Neural cell (in vitro differentiated cells): ENCODE measurements around the gene NOL4L. TPM values are rescaled to one million over a fixed set of nuclear protein-coding genes. Genes with fewer than 3 reads are reported as not detected.

Experiments used
- H2AFZ ChIP-seq: fragments of 200-600, 300-800 bp; sonication (generic), shearing (Covaris generic); 2 replicates; pipeline ENCODE4 v1.6.0; 2014; ENCODE audit warnings: low read depth, mild to moderate bottlenecking, antibody characterized with exemption, low read length, moderate library complexity
- H3F3A ChIP-seq: fragments of 200-600 bp; shearing (Covaris generic); 2 replicates; pipeline ENCODE4 v1.6.1; 2016; ENCODE audit warnings: mild to moderate bottlenecking, moderate library complexity, mixed read lengths, antibody characterized with exemption, low read length; ENCODE audit not compliant: insufficient read depth, poor library complexity, severe bottlenecking
- H3K27ac ChIP-seq: fragments of 200-600, 300-800 bp; sonication (generic), shearing (Covaris generic); 2 replicates; pipeline ENCODE4 v1.5.1; 2014; ENCODE audit warnings: mild to moderate bottlenecking, low read length, moderate library complexity
- H3K27me3 ChIP-seq: fragments of 300-800, 200-600 bp; sonication (generic), shearing (Covaris generic); 2 replicates; pipeline ENCODE4 v1.6.0; 2014; ENCODE audit warnings: mild to moderate bottlenecking, low read depth, low read length, moderate library complexity; ENCODE audit not compliant: insufficient read depth
- H3K36me3 ChIP-seq: fragments of 300-800, 200-600 bp; sonication (generic), shearing (Covaris generic); 2 replicates; pipeline ENCODE4 v1.5.1; 2014; ENCODE audit warnings: mild to moderate bottlenecking, antibody characterized with exemption, low read length, moderate library complexity; ENCODE audit not compliant: insufficient read depth
- H3K4me2 ChIP-seq: fragments of 300-800, 200-600 bp; sonication (generic), shearing (Covaris generic); 2 replicates; pipeline ENCODE4 v1.6.0; 2014; ENCODE audit warnings: mild to moderate bottlenecking, low read length
- H3K4me3 ChIP-seq: fragments of 300-800, 200-600 bp; sonication (generic), shearing (Covaris generic); 2 replicates; pipeline ENCODE4 v1.5.1; 2014; ENCODE audit warnings: mild to moderate bottlenecking, low read length, moderate library complexity
- H3K79me2 ChIP-seq: fragments of 200-600 bp; shearing (Covaris generic); replicated peaks from 2 replicates; pipeline ENCODE4 v1.6.0; 2014; ENCODE audit warnings: mild to moderate bottlenecking, low read length, moderate library complexity; ENCODE audit not compliant: insufficient read depth
- H3K9ac ChIP-seq: fragments of 300-800, 200-600 bp; sonication (generic), shearing (Covaris generic); 2 replicates; pipeline ENCODE4 v1.6.1; 2016; ENCODE audit warnings: mild to moderate bottlenecking, low read length, mixed read lengths
- H3K9me2 ChIP-seq: fragments of 200-600 bp; shearing (Covaris generic); 2 replicates; pipeline ENCODE4 v1.6.1; 2016; ENCODE audit warnings: mild to moderate bottlenecking, low read length, mixed read lengths; ENCODE audit not compliant: insufficient read depth
- H3K9me3 ChIP-seq: fragments of 200-600, 300-800 bp; sonication (generic), shearing (Covaris generic); 2 replicates; pipeline ENCODE4 v1.6.1; 2016; ENCODE audit warnings: mild to moderate bottlenecking, mixed run types, low read length, moderate library complexity, mixed read lengths
- H4K20me1 ChIP-seq: fragments of 200-600 bp; shearing (Covaris generic); 2 replicates; pipeline ENCODE4 v1.6.1; 2016; ENCODE audit warnings: mild to moderate bottlenecking, mixed run types; ENCODE audit not compliant: insufficient read depth
- CTCF ChIP-seq: fragments of 450-650 bp; IDR thresholded peaks from 2 replicates; pipeline ENCODE4 v1.5.1; 2014; ENCODE audit warnings: antibody characterized with exemption, mild to moderate bottlenecking, moderate library complexity; ENCODE audit not compliant: poor library complexity, severe bottlenecking
- EP300 ChIP-seq: fragments of 450-650 bp; conservative IDR thresholded peaks from 2 replicates; pipeline ENCODE4 v1.6.1; 2014; ENCODE audit warnings: antibody characterized with exemption, mild to moderate bottlenecking, moderate library complexity; ENCODE audit not compliant: poor library complexity, severe bottlenecking
- EZH2 ChIP-seq: fragments of 200-600, 300-800 bp; shearing (Covaris generic), sonication (generic); IDR thresholded peaks from 2 replicates; pipeline ENCODE4 v1.6.1; 2014; ENCODE audit warnings: antibody characterized with exemption, low read length, borderline replicate concordance, mild to moderate bottlenecking; ENCODE audit not compliant: insufficient read depth, poor library complexity, severe bottlenecking
- MXI1 ChIP-seq: fragments of 450-650 bp; conservative IDR thresholded peaks from 2 replicates; pipeline ENCODE4 v1.6.1; 2014; ENCODE audit warnings: antibody characterized with exemption, mild to moderate bottlenecking; ENCODE audit not compliant: poor library complexity, severe bottlenecking
- POLR2AphosphoS5 ChIP-seq: IDR thresholded peaks from 2 replicates; pipeline ENCODE4 v1.6.1; 2012
- RAD21 ChIP-seq: fragments of 450-650 bp; conservative IDR thresholded peaks from 2 replicates; pipeline ENCODE4 v1.6.1; 2014; ENCODE audit warnings: antibody characterized with exemption, mild to moderate bottlenecking, moderate library complexity
- REST ChIP-seq: IDR thresholded peaks from 2 replicates; pipeline ENCODE4 v1.6.1; 2012; ENCODE audit warnings: borderline replicate concordance
- SMC3 ChIP-seq: fragments of 450-650 bp; conservative IDR thresholded peaks from 2 replicates; pipeline ENCODE4 v1.6.1; 2014; ENCODE audit warnings: antibody characterized with exemption, mild to moderate bottlenecking, moderate library complexity; ENCODE audit not compliant: poor library complexity
- TAF1 ChIP-seq: IDR thresholded peaks from 2 replicates; pipeline ENCODE4 v1.6.1; 2012; ENCODE audit warnings: low read depth
- polyA plus RNA-seq: library from polyadenylated mRNA; depleted of rRNA; stranded (reverse); fragments of >200 nt; gene quantifications from 2 replicates; pipeline ENCODE4 v1.2.3, GENCODE V29; 2014

Gene NOL4L
- polyA plus RNA-seq, 1 donor from 2014 or later, result 20.4 TPM

DNA sequence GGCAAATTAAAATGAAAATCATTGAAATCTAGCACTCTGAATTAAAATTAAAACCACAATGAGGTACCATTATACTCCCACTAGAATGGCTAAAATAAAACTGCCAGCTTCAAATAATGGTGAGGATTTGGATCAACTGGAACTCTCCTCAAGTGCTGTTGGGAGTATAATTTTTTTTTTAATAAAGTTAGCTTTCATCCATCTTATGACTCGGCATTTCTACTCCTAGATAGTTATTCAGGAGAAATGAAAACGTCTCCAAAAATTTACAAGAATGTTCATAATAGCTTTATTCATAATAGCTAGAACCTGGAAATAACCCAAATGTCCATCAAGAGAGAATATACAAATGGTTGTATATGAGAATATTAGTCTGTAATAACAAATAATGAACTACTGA is 163.8 kb downstream of the NOL4L start:
- H3F3A ChIP-seq, result no peaks in the 10 kb centered on the region
- no peaks in the 10 kb centered on the region for H3K36me3 ChIP-seq
- H3K27me3 ChIP-seq, result no peaks in the 10 kb centered on the region
- no peaks in the 10 kb centered on the region for H4K20me1 ChIP-seq
- H3K27ac ChIP-seq, result no peak overlapping the region
- no peak overlapping the region for H2AFZ ChIP-seq
- H3K9me2 ChIP-seq, result no peaks in the 10 kb centered on the region
- no peak overlapping the region for H3K9ac ChIP-seq
- peaks cover 8% of the 10 kb centered on the region for H3K79me2 ChIP-seq
- no peak overlapping the region for H3K4me2 ChIP-seq
- no peaks in the 10 kb centered on the region for H3K9me3 ChIP-seq
- no peak for TF ChIP-seq RAD21
- no peak for TF ChIP-seq SMC3
- H3K4me3 ChIP-seq, result no peak overlapping the region

GRCh38 chr20:32418376-32418775 is 166.8 kb downstream of the NOL4L start:
- no peaks in the 10 kb centered on the region for H3K9me2 ChIP-seq
- no peaks in the 10 kb centered on the region for H3F3A ChIP-seq
- no peak overlapping the region for H2AFZ ChIP-seq
- H3K9ac ChIP-seq, result no peak overlapping the region
- no peaks in the 10 kb centered on the region for H3K9me3 ChIP-seq
- no peaks in the 10 kb centered on the region for H3K27me3 ChIP-seq
- no peaks in the 10 kb centered on the region for H4K20me1 ChIP-seq
- H3K4me3 ChIP-seq, result no peak overlapping the region
- peaks cover 16% of the 10 kb centered on the region for H3K79me2 ChIP-seq
- TF ChIP-seq EZH2, result no peak
- no peak overlapping the region for H3K27ac ChIP-seq
- no peak overlapping the region for H3K4me2 ChIP-seq
- no peaks in the 10 kb centered on the region for H3K36me3 ChIP-seq

- Histone ChIP-seq H3K27me3 (no peaks in the 10 kb centered on the region), H3K79me2 (peaks cover 20% of the 10 kb centered on the region)
- TF ChIP-seq RAD21, result no peak
- no peak for TF ChIP-seq POLR2AphosphoS5
- TF ChIP-seq SMC3, result no peak
- TF ChIP-seq MXI1, result no peak
- no peak for TF ChIP-seq EZH2
- TF ChIP-seq EP300, result no peak
- TF ChIP-seq REST, result no peak
- no peak for TF ChIP-seq TAF1
- no peak for TF ChIP-seq CTCF
Measured at GRCh38 chr20:32416206-32416605, 168.9 kb downstream of the NOL4L start.

More at GRCh38 chr20:32416206-32416605, 168.9 kb downstream of the NOL4L start:
- Histone ChIP-seq H3K27ac (no peak overlapping the region), H3F3A (no peaks in the 10 kb centered on the region), H3K4me3 (no peak overlapping the region), H3K9me2 (no peaks in the 10 kb centered on the region), H3K9ac (no peak overlapping the region), H2AFZ (no peak overlapping the region), H3K4me2 (no peak overlapping the region), H3K9me3 (no peaks in the 10 kb centered on the region), H3K36me3 (no peaks in the 10 kb centered on the region), H4K20me1 (no peaks in the 10 kb centered on the region)
